NCI-H1417 (cell line): Measurements from ENCODE around the gene OAF.

ENCODE experiments used
- DNase-seq, 3 experiments: peaks; one replicate each; lab custom pipeline; 2025; lab: John Stamatoyannopoulos, UW

The OAF gene

GRCh38 chr11:120203626-120204025 is 7.2 kb upstream of the OAF start:
- no peak for DNase-seq

GRCh38 chr11:120205596-120206161 is 5.2 kb upstream of the OAF start:
- no peak for DNase-seq

DNA sequence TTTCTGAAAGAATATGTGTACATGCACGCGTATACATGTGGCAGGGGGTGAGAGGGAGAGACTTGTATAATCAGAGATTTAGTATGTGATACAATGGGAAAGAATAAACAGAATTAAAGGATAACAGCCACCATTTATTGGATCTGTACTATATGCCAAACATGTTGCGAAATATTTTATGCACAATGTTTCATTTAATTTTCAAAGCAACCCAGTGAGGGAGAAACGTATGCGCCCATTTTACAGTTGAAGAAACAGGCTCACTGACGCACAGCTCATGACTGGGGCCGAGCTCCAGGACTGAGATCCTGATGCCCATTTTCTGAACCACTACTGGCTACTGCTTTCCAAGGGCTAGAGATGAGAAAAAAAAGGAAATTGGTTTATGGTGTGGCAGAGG is 3.3 kb upstream of the OAF start:
- DNase-seq, result no peak

GRCh38 chr11:120208001-120208441 is 2.8 kb upstream of the OAF start:
- no peak for DNase-seq

DNA sequence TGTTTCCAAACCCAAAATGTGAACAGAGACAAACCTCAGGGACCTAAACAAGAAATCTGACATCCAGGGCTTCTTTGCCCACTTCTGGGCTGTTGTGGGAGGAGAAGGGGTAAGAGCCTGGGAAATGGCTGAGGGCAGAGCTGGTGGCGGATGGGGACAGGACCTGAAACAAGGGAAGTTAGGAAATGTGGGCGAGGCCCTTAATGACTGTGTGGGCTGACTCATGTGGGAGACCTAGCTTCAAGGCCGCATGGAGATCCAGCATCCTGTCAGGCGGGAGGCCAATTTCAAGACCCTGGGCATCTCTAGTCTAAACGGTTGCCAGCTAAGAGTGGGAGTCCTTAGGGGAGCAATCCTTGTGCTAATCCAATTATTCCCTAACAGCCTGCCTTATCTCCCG is 2.1 kb upstream of the OAF start:
- no peak for DNase-seq

DNA sequence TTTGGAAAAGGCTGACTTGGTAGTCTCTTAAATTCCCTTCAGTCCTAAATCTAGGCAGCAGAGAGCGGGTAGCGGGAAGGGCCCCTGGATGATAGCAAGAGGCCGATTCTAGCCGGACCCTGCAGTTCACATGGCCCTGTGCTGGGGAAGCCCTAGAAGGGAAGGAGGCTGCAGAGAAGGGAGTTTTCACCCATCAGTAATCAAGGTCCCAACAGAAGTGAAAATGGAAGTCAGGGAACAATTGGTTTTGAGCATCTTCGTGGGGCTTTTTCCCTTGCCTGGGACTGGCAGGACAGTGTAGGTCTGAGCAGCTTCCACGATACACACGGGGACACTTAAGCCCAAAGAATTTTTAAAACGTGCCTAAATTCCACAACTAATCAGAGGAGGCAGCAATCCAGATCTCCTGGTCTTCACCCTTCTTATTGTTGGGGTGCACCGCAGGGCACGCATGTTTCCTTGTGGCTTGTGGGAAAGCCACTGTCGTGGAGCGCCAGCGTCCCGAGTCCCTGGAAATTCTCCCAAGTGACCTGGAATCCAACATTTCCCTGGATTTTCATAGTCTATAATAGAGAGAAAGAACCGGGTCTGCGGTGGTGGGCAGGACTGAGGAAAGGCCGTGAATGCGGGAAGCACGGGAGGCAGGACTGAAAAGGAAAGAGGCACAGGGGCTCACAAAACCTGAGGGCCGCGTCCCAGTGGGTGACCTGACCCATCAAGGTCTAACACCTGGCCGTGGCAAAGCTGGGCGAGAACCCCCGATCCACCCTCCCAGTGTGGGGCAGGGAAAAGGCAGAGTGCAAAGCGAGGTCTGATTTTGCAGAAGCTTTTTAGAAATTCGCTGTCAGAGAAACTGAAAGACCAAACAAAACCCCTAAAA is 846 bp upstream of the OAF start:
- DNase-seq, result no peak

GRCh38 chr11:120211522-120212258 is 858 bp downstream of the OAF start:
- no peak for DNase-seq

DNA sequence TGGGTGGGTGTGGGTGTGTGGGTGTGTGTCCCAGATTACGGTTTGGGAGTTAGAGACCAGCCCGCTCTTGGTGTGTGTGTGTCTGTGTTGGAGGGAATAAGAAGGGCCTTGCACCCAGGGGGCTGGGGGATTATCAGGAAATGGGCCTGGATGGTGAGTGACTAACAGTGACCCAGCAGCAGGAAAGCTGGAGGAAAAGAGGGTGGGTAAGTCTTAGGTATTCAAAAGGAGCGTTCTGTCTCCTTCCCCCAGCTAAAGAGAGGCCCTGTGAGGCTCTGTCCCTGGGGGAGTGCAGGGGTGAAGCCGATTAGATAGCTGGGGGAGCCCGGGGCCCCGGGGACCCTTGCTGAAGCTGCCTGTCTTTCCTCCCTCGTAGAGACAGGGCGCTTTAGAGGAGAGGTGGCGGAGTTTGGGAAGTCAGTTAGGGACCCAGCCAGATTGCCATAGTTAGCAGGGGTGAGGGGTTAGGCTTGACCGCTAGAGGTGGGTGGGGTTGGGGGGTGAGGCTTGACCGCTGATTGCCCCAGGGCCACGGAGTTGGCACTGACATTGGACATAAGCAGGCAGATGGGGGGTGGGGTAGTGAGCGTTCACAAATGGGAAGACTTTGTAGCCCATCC is 1.5 kb downstream of the OAF start:
- no peak for DNase-seq

- no peak for DNase-seq
These were observed 2.1 kb downstream of the OAF start for GRCh38 chr11:120212926-120213325.

DNA sequence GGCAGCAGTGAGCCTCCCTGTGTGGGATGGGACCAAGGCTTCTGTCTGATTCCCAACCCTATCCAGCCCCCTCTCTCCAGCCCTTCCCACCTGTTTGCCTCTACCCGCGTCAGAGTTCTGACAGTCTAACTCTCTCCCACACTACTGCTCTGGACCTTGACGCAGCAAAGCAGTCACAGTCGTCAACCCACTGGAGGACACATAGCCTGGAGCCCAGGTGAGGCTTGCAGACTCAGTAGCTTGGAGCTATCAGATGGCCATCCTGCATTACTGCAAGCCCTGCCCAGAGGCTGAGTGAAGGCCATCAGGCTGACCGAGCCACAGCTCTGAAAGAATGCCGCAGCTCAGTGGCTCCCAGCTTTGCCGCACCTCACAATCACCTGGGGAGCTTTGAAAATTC is 3.7 kb downstream of the OAF start:
- no peak for DNase-seq

DNA sequence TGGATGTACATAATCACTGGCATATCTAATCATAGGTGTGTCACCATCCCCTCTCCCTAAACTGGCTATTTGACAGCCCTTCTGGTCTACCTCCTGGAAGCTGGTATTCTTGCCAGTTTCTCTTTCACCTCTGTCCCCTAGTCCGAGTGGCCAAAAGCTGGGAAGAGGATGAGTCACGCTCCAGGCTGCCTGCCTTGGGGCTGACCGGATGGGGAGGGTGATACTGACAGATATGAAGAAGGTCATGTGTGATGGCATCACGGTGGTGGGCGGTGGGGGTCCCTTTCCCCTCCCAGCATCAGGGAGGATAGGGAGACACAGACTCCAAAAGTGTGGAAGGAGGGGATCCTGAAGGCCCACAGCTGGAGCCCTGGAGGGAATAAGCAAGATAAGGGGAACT is 4.8 kb downstream of the OAF start:
- no peak for DNase-seq

- DNase-seq, result no peak
These were observed 5.7 kb downstream of the OAF start for GRCh38 chr11:120216426-120217102.

DNA sequence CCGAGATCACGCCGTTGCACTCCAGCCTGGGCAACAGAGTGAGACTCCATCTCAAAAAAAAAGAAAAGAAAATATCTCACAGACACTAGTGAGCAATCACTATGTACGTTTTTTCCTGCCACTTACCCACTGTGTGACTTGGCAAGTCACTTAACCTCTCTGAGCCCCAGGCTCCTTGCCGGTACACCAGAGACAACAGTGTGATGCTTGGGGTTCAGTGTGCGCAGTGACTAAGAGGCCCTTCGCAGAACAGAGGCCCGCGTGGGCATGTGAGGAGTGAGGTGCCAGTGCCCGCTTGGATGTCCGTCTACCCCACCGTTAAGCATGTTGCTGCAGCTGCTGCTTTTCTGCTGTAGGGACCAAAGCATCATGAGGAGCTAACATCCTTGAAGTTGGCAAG is 6.7 kb downstream of the OAF start:
- peak in 1 of 3 experiments; percentile 22 for DNase-seq

GRCh38 chr11:120217941-120218694 is 7.3 kb downstream of the OAF start:
- DNase-seq, result no peak

DNA sequence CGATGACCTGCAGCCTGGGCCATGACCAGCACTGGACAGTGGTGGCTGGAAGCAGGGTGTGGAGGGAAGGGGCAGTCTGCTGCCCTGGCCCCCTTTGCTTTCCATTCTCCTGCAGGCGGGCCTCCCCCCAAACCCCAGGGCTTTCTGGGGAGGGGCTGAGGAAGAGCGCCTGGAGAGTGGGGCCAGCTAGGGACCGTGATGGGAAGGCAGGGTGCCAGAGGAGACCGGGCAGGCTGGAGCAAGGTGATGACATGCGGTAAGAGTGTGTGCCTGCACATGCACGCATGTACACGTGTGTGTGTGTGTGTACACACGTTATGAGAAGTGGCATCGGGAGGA is 7.8 kb downstream of the OAF start:
- no peak for DNase-seq

- DNase-seq, result no peak
These were observed 8.6 kb downstream of the OAF start for GRCh38 chr11:120219232-120219937.

GRCh38 chr11:120219938-120220746 is 9.3 kb downstream of the OAF start:
- DNase-seq, result no peak

DNA sequence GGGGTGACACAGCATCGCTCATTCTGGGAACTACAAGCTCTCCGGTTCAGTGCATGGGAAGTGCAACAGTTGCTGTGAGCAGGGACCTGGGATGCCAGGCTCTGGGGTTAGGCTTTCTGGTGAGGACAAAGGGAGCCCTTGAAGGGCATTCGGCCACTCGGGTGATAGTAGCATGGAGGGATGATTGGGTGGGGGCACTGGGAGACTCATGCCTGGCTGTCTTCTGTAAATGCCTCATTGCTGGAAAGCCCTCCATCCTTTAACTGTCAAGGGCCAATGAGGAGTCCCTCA is 9.9 kb downstream of the OAF start:
- DNase-seq, result no peak

DNA sequence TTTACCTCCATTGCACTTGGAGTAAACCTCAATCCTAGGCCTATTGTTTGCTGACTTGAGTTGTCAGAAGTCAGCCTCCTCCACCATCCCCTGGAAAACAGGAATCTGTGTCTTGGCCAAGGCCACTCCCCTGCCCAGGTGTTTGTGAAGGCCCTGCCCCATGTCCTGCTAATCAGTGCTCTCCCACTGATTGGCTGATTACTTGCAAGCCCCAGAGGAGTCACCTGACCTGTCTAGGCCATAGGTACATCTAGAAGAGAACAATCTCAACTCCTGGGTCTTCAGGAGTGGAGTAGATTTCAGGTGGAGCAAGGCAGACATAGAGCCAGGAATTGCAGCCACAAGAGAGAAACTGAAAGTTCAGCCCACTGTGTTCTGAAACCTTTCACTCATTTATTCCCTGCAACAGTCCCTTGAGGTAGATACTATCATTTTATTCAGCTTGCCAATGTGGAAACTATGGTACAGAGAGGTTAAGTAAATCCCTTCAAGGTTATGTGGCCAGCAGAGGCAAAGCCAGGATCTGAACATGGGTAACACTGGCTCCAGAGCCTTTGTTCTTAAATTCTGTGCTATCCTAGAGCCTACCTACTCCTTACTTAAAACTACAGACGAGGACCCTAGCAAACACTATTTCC is 10.4 kb downstream of the OAF start:
- DNase-seq, result no peak

- DNase-seq, result no peak
These were observed 12.1 kb downstream of the OAF start for GRCh38 chr11:120222916-120223315.
